ENCODE measurements around the gene CCDC9B. TPM values are rescaled to one million over a fixed set of nuclear protein-coding genes. Genes with fewer than 3 reads are reported as not detected.

The CCDC9B gene
- total RNA-seq, 1 donor from 2014 or later, result 16.6 TPM

DNA sequence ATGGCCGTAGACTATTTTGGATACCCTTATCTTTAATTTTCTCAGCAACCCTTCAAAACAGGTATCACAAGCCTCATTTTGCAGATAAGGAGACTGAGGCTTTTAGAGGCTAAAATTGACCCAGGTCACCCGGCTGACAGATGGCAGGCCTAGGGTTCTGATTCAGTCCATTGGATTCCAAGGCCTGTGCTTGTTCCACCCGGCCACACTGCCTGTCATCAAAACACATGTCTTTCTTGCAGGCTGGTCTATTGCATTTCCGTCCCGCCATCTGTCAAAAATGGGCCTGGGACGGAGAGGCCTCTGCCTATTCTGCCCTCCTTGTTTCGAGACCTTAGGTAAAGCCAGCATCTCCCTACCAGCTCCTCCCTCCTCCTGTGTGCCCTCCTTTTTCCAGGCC, 9.1 kb downstream of the CCDC9B start:
- DNase-seq (ENCODE audit: low spot score), result no peak
- ATAC-seq, result no peak

DNA sequence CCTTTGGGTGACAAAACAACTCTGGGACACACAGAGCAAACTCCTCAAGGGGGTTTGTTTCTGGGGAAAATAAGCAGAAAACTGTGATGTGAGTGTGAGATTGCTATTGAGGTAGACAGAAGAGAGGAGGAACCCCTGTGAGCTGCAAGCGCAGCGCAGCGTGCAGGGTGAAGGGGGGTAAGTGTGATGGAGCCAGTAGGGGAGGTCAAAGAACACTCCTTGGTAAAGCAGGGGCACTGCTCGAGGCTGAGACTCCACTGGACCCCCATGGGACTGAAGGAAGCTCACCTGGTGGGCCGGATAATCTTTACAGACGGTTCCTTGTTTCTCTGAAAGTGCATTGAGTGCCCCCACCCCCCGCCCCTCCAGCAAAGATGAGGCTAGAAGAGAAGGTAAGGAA, 9.7 kb downstream of the CCDC9B start:
- no peak for ATAC-seq
- DNase-seq (ENCODE audit: low spot score), result no peak

DNA sequence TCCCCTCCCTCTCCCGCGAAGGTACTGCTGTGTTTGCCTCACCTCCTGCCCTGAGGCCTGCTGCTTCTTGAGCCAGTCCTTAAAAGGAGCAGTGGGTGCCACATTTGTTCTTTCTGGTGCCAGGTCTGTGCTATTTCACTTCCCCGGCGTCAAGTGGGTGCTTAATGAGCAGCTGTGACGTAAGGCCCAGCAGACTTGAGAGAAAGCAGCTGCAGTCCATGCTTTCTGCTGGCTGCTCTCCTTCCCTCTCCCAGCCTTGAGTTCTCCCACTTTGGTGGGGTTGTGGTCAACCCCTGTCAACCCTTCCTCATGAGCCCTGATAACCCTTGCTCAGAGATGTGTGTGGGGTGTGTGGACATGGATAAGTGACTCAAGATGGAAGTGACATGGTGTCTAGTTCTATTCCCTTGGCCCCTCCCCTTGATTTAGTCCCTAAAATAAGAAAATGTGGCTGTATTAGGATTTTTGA, 10.3 kb downstream of the CCDC9B start:
- ATAC-seq, result no peak

DNA sequence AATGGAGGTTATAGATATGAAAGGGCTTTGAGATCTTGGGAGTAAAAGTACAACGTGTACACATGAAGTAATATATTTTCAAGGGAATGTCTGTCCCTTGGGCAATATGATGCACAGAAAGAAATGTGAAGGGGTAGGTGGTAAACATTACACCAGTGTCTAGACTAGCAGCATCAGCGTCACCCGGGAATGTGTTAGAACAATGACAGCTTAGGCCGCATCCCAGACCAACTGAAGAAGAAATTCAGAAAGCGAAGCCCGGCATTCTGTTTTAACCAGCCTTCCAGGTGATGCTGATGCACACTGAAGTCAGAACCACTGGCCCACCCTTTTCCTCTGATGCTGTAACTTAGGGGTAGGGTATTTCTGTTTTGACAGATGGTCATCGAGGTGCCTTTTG, 10.9 kb downstream of the CCDC9B start:
- no peak for ATAC-seq

More for the DNA sequence above, 10.3 kb downstream of the CCDC9B start:
- DNase-seq (ENCODE audit: low spot score), result no peak

DNA sequence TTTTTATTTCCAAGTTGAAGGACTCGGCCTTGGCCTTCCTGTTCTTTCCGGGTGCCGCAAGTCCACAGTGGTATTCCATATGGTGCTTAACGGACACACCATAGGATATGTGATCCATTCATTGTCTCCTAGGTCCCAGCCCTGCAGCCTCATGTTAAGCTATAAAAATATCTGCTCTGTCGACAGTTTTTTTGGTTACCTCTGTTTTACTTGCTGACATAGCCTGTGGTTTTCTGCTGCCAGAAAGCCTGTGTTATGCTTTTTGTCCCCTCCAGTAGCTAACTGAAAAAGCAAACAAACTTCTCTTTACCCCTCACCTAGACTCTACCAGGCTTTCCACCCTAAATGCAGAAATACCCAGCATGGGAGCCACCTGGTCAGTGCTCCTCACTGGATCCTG, 12.0 kb downstream of the CCDC9B start:
- ATAC-seq (no peak), DNase-seq (ENCODE audit: low spot score) (no peak)

More for the DNA sequence above, 10.9 kb downstream of the CCDC9B start:
- DNase-seq (ENCODE audit: low spot score), result no peak

DNA sequence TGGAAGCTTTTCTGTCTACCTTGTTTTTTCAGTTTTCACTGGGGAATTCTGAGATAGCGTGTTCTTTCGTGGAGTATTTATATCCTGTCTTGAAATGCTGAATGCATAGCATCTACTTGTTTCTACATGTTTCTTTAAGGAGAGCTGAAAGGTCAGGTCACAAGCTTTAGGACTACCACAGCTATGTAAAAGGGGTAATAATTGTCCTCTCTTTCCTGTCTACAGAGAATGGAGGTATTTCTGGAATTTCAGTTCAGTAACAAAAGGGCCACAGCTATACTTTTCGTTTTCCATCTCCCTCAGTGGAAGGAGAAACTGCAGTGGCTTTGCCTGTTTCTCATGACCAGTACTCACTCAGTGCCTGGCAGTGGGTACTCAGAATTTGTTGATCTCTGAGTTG, 12.6 kb downstream of the CCDC9B start:
- DNase-seq (ENCODE audit: low spot score) (no peak), ATAC-seq (no peak)

DNA sequence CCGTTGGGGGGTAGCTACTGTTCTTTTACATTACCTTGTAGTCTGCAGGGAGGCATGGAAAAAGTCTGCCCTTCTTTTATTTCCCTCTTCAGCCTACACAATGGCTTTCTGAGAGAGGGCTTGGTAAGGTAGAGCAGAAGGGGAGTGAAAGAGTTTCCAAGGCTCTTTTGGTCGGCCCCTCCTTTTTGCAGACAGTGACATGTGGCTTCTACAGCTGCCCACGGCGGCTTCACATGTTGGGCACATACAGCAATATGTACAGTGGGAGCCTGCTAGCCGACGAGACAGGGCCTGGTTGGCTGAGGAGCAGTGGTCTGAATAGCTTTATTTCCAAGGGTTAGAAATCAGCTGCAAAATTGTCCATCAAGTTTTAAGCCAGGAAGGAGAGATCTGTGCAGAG, 13.3 kb downstream of the CCDC9B start:
- ATAC-seq (no peak), DNase-seq (ENCODE audit: low spot score) (no peak)

DNA sequence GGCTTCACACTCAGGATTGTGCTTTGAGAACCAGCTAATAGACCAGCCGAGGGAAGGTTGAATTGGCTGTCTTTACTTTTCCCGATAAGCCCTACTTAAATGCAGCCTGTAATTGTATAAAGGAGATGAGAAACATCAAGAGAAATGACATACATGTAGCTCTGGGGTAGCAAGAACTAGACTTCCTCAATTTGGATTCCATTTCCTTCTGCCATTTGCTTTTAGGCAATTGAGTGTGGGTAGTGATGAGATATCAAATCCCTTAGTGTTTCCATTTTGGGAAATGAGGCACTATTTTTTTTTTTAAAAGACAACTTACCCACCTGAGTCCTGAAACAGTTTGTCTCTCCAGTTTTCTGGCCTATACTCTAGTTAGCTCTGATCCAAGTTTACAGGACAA, 15.0 kb downstream of the CCDC9B start:
- DNase-seq (ENCODE audit: low spot score) (no peak), ATAC-seq (no peak)

DNA sequence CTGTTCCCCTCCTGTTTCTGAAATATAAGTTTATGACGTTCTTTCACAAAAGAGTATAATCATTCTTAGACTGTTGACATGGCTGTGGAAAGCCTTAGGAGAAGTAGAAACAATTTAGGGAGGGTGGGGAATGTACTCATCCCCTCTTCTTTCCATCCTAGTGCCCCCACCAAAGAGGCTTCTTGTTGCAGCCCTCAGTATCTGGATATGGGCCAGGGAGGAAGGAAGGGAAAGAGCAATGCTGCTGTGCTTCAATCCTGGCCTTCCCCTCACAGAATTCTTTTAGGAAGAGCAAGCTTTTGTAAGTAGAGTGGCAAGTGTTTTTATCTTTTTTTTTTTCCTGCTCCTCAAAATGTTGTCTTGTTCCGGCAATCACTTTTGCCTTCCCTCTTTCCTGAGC, 15.6 kb downstream of the CCDC9B start:
- DNase-seq (ENCODE audit: low spot score) (no peak), ATAC-seq (no peak)

DNA sequence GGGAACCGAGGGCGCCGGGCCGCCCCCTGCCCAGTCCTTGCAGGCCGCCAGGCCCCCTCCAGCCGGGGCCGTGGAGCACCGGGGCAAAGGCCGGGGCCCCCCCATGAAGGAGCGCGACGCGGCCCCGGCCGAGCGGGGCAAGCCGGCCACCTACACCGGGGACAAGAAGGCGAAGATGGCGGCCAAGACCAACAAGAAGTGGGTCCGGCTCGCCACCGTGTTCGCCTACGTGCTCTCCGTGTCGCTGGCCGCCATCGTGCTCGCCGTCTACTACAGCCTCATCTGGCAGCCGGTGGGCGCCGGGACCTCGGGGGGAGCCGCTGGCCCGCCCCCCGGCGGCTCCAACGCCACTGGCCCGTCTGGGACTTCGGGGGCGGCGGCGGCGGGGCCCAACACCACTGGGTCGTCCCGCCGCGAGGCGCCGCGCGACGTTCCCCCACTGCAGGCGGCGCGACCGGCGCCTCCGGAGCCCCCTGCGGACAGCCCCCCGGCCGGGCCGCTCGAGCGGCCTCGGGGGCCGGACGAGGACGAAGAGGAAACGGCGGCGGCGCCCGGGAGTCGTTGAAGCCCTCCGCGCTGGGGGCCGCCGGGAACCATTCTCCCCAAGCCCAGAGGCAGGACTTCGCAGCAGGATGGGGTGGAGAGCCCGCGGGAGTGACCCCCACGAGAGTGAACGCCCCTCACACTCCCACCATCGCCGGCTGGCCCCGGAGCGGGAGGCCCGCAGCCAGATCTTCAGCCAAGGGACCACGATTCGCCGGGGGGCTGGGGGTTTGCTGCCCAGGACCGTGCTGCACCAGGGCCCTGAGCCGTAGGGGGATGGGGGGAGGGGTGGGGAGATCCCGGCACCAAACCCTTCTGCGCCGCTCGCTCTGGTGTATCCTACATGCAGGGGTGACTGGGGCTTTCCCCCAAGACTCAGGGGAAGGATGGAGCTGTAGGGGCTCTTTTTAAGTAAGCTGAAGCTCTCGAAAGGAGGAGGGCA, 16.5 kb downstream of the CCDC9B start:
- ATAC-seq, result no peak
- DNase-seq (ENCODE audit: low spot score), result no peak

DNA sequence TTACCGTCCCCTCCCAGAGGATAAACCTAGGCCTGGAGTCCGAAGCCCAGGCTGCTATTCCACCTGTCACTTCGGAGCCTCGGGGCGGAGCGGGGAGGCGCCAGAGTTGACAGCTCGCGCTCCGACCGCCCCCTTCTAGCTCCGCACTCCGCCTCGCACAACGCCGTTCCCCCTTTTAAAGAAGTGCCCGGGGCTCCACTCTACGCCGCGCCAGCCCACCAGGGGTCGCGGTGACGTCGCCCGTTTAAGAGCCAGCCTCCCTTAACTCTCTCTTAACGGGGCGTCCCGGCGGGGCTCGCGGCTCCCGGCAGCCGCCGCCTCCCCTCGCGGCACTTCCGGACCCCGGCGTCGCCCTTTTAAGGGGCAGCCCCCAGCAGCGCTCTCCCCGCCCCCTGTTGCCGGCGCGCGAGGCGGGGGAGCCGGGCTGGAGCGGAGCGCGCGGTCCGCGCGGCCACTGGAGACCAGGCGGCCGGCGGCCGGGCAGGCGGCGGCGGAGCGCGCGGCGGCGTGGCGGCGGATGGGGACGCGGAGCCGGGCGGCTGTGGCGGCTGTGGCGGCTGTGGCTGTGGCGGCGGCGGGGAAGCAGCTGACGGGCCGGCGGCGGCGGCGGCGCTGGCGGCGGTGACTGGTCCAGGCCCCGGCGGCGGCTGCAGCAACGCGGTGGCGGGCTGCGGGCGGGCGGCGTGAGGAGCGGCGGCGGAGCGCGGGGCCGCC, 17.3 kb downstream of the CCDC9B start, which contains the start of gene INAFM2:
INAFM2 (plus strand) TSS at position 454 of the 714 bp plus-strand sequence. CDS start 364 bp downstream, outside the sequence.
- peak; percentile 90 for DNase-seq (ENCODE audit: low spot score)
- ATAC-seq, result peak; percentile 91

DNA sequence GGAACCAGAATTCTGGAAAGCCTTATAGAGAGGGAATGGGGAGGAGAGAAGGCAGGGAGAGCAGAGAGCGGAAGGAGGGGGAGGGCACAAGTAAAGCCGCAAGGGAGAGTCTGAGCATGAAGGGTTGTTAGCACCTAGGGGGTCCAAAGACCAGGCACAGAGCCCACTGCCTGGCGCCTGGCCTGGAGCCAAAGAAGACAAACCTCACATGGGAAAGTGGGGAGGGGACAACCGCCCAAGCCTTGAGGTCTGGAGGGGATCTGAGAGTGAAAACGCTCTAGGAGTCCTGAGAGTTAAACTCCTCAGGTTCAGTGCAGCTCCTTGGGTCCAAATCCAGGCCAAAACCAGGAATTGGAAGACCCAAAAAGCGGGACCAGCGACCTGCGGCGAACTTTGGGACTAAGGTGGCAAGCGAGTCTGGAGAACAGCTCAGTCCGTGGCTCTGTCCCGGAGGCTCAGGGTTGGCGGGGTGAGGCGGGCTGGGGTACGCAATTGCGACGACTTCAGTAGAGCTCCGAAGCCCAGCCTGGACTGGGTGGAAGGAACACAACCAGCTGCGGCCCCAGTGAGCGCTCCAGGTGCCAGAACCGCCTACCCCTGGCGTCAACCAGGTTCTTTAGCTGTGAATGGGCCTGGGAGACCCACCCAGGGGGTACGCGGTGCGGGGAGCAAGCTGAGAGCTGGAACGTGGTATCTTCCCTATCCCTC, 18.1 kb downstream of the CCDC9B start:
- ATAC-seq, result no peak
- DNase-seq (ENCODE audit: low spot score), result no peak

DNA sequence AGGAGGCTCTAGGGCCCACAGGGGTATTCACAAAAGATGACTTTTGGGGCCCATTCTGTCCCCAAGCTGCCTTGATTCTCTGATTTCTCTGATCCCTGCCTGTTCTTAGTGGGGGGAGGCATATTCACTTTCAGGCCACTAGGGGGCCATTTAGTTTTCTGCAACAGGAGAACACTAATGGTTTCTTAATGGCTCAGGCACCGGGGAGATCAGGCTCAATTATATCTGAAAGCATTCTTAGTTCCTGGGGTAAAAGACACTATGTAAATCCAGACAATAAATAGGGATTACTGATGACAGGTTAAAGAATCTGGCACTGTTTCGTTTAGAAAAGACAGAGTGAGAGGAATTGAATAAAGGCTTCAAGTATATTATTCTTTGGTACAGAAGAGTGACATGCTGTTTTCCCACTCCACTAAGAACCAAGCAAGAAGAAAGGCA, 19.8 kb downstream of the CCDC9B start:
- DNase-seq (ENCODE audit: low spot score) (no peak), ATAC-seq (peak; percentile 57)

DNA sequence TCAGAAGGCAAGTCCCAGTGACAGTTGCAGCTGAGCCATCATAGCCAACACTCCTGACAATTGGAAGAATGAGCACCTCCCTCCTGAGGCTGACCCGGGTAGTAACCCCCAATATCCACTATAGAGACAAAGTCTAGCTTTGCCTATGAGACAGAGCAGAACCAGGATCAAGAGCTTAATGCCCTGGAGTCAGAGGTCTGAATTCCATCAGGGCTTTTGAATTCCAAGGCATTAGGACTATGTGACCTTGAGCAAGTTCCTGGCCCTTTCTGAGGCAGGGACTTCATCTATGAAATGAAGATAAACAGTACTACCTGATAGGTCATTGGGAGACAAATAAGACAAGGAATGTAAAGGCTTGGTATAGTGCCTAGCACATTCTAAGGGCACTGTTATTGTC, 20.3 kb downstream of the CCDC9B start:
- no peak for ATAC-seq
- DNase-seq (ENCODE audit: low spot score), result no peak

DNA sequence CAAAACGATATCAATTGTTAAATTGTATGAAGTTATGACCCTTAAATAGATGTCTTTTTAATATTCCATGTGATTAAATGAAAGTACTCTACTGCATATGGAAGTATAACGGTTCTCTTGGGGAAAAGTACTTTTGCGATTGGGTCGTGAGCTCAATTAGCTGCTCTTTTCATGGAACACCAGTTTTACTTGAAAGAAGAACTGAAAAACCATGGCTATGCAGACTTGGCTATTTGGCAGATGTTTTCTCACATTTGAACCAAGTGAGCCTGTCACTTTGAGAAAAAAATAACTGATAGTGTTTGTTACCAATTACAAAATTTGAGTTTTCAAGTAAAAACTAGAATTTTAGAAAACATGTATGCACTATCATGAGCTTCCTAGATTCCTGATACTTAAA, 23.2 kb downstream of the CCDC9B start:
- ATAC-seq, result no peak

DNA sequence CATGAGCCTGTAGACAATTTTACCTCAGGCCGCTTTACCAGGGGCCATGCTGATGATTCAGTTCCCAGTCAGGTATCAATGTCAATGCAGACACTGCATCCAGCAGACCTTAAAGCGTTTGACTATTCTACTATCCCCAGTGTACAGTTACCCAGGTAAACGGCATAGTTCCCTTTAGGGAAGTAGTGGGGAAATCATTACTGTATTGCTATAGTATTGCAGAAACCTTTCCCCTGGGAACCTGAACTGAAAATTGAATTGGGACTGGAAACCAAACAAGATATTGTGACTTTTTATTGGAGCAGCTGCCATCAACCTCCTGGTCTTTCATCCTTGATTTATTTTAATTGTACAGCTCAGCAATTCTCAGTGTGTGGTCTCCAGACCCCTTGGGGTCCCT, 23.8 kb downstream of the CCDC9B start:
- ATAC-seq (no peak), DNase-seq (ENCODE audit: low spot score) (no peak)

More for the DNA sequence above, 23.2 kb downstream of the CCDC9B start:
- no peak for DNase-seq (ENCODE audit: low spot score)

DNA sequence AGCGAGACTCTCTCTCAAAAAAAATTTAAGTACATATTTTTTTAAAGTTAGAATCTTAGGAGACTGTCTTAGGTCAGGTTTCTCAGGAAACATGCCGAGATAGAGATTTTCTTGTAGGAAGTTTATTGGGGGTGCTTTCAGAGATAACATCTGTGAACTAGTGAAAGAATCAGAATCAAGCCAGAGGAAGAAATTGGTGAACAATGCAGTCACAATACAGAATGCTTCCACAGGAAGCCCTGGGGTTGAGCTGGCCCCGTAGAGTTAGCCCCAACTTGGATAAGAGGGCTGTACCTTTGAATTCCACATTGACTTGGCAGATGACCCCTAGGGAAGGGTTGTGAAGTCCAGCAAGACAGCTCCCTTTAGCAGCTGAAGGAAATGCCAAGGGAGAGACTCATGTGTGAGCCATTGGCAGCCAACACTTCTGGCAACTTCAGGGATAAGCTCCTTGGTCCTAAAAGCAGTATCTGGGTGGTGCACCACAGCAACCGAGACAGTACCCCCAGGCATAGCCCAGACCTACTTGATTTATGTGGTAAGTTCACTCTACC, 25.9 kb downstream of the CCDC9B start:
- ATAC-seq, result no peak
- DNase-seq (ENCODE audit: low spot score), result no peak

DNA sequence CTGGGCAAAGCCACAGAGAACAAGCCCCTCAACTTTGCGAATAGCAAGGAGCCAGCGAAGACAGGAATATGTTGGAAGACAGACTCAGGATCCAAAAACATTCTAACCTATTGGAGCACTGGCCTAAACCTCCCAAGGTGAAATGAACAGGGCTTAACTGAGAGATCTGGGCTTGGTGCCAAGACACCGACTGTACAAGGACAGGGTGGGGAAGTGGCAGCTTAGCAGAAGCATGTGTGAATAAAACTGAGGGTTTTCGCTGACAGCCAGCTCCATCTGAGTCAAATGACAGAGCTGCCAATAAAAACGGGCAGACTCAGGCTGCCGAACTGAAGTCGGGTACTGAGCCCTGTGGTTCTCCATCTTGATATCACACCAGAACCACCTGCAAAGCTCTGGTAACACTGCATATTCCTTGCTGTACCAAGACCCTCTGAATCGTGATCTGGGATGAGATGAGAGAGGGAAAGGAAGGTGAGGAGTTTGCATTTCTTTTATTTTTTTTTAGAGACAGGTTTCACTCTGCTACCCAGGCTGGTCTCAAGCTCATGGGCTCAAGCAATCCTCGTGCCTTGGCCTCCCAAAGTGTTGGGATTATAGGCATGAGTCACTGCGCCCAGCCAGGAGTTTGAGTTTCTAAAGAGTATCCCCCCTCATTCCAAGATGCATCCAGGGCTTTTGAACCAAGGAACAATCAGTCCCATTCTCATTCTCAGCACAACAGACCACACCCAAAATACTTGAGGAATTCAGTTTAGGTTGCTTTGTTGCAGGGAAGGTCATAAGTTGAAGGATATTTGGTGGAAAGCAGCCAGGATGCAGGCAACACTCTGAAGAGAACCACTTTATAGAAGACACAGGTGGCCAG, 27.0 kb downstream of the CCDC9B start:
- DNase-seq (ENCODE audit: low spot score) (no peak), ATAC-seq (peak; percentile 28)

DNA sequence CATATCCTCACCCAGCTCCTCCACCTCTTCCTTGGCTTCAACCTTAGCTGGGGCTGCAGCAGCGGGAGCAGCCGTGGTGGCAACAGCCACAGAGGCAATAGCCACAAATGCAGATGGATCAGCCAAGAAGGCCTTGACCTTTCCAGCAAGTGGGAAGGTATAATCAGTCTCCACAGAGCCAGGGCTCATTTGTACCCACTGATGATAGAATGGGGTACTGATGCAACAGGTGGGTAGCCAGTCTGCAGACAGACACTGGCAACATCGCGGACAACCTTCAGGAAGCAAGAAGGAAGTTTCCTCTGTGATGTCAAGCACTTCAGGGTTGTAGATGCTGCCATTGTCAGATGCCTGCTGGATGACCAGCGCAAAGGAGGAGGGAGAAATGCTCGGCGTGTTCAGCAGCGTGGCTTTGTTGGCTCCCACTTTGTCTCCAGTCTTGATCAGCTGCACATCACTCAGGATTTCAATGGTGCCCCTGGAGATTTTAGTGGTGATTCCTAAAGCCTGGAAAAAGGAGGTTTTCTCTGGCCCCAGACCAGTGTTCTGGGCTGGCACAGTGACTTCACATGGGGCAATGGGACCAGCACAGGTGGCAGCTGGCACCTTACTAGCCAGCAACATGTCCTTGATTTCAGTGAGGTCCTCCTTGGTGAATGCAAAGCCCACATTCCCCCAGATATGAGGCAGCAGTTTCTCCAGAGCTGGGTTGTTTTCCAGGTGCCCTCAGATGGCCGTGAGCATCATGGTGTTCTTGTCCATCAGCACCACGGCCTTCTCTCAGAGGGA, 28.2 kb downstream of the CCDC9B start:
- ATAC-seq, result no peak
- DNase-seq (ENCODE audit: low spot score), result no peak

Data from left lobe of liver (tissue), 2 donors.